Measurements from ENCODE around the gene EVX2. TPM values are rescaled to one million over a fixed set of nuclear protein-coding genes. Genes with fewer than 3 reads are reported as not detected.

The EVX2 gene
- total and polyA plus RNA-seq, 2 of the 13 experiments (the other 11 are each of a cell fraction or from before 2014, with no cell fraction given), result not detected

DNA sequence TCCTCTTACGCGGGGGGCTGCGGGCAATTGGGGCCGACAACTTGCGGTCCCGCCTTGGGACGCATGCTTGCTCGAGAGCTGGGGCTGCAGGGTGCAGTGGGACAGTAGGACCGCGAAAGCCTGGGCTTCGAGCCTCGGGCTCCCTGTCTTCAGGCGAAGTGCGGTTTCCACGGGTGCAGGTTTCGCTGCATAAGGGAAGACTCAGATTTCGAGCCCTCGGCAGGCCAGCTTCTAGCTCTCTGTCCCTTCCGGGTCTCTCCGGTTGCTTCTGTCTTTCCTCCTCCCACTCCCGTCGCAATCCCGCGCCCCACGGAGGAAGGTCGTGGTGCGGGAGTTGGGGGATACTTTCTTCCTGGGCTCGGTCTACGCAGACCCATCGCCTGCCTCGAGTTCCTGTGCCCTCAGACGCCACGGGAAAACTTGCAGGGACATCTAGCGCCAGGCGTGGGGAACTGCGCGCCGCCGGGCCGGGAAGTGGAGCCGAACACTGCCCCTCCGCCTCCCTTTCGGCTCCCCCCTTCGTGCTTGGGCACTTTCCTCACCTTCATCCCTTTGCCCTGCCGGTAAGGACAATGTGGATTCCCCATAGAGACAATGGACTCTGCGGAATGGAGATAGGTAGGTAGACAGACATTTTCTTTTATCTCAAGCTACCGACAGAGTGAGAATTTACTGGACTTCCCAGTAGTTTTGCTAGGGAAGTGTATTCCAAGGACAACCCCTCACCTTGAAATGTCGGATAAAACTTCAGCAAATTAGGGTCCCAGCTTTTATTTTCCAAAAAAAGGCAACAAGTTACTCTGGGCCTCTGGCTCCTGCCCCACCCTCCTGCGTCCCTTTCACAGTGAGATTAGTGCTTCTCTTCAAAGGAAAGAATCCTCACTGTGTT, 4.5 kb upstream of the EVX2 start (continued):
- TF ChIP-seq ZNF101 (CRISPR knock-in tag; IDR thresholded peaks at IDR 0.05; ENCODE audit: borderline replicate concordance, low read depth) (no peak), TCF7 (IDR thresholded peaks at IDR 0.05; ENCODE audit: low read depth) (no peak), SPEN (CRISPR knock-in tag; IDR thresholded peaks at IDR 0.05; ENCODE audit: low read depth) (no peak), SMAD1 (CRISPR knock-in tag; IDR thresholded peaks at IDR 0.05; ENCODE audit: borderline replicate concordance, low read depth) (0 out of 2 replicates have a peak, but pooled peaks have one; percentile 31), ZNF230 (CRISPR knock-in tag; IDR thresholded peaks at IDR 0.05) (0 out of 2 replicates have a peak, but pooled peaks have one; percentile 46), GATAD2A (CRISPR knock-in tag; IDR thresholded peaks at IDR 0.05) (peak; percentile 47), ZNF646 (CRISPR knock-in tag; IDR thresholded peaks at IDR 0.05) (no peak), GABPB1 (CRISPR knock-in tag; IDR thresholded peaks at IDR 0.05) (peak; percentile 72), ATF7 (IDR thresholded peaks at IDR 0.05) (no peak), ATF7 (CRISPR knock-in tag; IDR thresholded peaks at IDR 0.05) (no peak), HNF4G (IDR thresholded peaks at IDR 0.05; ENCODE audit: borderline replicate concordance, low read depth, low read length) (no peak), HNF4G (CRISPR knock-in tag; IDR thresholded peaks at IDR 0.05; ENCODE audit: borderline replicate concordance, low read depth) (no peak; the same call in 1 of the 2 replicates), ZMYM4 (CRISPR knock-in tag; IDR thresholded peaks at IDR 0.05) (0 out of 2 replicates have a peak, but pooled peaks have one; percentile 45), ZNF790 (CRISPR knock-in tag; IDR thresholded peaks at IDR 0.05; ENCODE audit: borderline replicate concordance) (no peak), TARDBP (CRISPR knock-in tag; IDR thresholded peaks at IDR 0.05) (no peak), ZNF430 (CRISPR knock-in tag; IDR thresholded peaks at IDR 0.05) (0 out of 2 replicates have a peak, but pooled peaks have one; percentile 66), BRD4 (CRISPR knock-in tag; IDR thresholded peaks at IDR 0.05) (no peak), TAF1 (CRISPR knock-in tag; IDR thresholded peaks at IDR 0.05) (0 out of 2 replicates have a peak, but pooled peaks have one; percentile 17), ZSCAN29 (CRISPR knock-in tag; conservative IDR thresholded peaks at IDR 0.05) (peak; percentile 100)
- TF ChIP-seq, protein P1, sequence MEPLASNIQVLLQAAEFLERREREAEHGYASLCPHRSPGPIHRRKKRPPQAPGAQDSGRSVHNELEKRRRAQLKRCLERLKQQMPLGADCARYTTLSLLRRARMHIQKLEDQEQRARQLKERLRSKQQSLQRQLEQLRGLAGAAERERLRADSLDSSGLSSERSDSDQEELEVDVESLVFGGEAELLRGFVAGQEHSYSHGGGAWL (CRISPR knock-in tag; IDR thresholded peaks at IDR 0.05), result peak; percentile 28; the same call in 1 of the 2 replicates
- TF ChIP-seq, protein P2, sequence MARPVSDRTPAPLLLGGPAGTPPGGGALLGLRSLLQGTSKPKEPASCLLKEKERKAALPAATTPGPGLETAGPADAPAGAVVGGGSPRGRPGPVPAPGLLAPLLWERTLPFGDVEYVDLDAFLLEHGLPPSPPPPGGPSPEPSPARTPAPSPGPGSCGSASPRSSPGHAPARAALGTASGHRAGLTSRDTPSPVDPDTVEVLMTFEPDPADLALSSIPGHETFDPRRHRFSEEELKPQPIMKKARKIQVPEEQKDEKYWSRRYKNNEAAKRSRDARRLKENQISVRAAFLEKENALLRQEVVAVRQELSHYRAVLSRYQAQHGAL (CRISPR knock-in tag; IDR thresholded peaks at IDR 0.05; ENCODE audit: not compliant biosample characterization), result no peak

Measured in HepG2 (cell line).